ENCODE data around the gene CMKLR1.

The CMKLR1 gene

DNA sequence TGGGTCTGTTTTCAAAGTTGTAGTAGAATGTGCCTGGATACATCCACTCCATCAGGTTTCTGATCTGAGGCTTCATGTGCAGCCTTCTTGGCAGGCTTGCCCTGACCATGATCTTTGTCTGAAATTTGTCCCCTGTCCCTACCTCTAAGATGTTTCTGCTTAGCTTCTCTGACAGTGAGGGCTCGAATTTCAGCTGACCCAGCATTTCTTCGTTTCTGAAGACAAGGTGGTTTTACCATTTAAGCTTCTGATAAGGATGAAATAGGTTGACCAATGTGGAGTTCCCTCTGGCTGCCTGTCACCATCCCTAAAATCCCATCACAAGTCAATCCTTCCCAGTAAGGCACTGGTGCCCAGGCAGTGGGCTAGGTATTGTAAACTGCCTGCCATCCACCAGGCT, 57.0 kb downstream of the CMKLR1 start:
- H3K4me3 ChIP-seq (ENCODE audit: low read depth, low read length): no peak overlapping the region
- no peak for TF ChIP-seq CTCF (IDR thresholded peaks at IDR 0.05; ENCODE audit: insufficient read depth, low read length, missing control alignments)
- DNase-seq (ENCODE audit: low read depth, low spot score): no peak
- CTCF ChIA-PET: no interaction called here
- POLR2A ChIA-PET: no interaction called here

- DNase-seq (ENCODE audit: low read depth, low spot score): no peak
- ChIA-PET CTCF (no interaction called here), POLR2A (no interaction called here)
- no peak for TF ChIP-seq CTCF (IDR thresholded peaks at IDR 0.05; ENCODE audit: insufficient read depth, low read length, missing control alignments)
- no peak overlapping the region for H3K4me3 ChIP-seq (ENCODE audit: low read depth, low read length)
Observed at GRCh38 chr12:108277613-108278012, 61.5 kb downstream of the CMKLR1 start.

DNA sequence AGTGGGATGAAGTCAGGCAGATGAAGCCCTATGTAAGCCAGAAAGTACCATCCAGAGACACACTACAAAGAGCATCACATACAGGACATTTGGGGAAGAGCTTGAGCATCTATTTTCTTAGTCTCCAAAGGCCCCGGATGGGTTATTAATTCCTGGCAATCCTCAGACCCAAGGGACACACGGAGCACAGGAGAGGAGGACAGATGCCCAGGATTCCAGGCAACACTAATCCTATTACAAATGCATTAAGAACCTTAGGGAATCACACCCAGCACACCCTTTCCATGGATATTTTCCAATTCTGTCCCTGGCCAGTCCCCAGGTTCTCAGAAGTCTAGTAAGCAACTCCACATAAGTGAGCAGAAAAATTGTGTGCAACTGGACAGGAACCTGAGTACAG, 65.9 kb downstream of the CMKLR1 start:
- no peak for TF ChIP-seq CTCF (IDR thresholded peaks at IDR 0.05; ENCODE audit: insufficient read depth, low read length, missing control alignments)
- POLR2A ChIA-PET: no interaction called here
- DNase-seq (ENCODE audit: low read depth, low spot score): no peak
- no peak overlapping the region for H3K4me3 ChIP-seq (ENCODE audit: low read depth, low read length)
- CTCF ChIA-PET: no interaction called here

- ChIA-PET CTCF (no interaction called here), POLR2A (no interaction called here)
- TF ChIP-seq CTCF (IDR thresholded peaks at IDR 0.05; ENCODE audit: insufficient read depth, low read length, missing control alignments): no peak
- no peak for DNase-seq (ENCODE audit: low read depth, low spot score)
- no peak overlapping the region for H3K4me3 ChIP-seq (ENCODE audit: low read depth, low read length)
Observed at GRCh38 chr12:108271951-108272872, 66.9 kb downstream of the CMKLR1 start.

DNA sequence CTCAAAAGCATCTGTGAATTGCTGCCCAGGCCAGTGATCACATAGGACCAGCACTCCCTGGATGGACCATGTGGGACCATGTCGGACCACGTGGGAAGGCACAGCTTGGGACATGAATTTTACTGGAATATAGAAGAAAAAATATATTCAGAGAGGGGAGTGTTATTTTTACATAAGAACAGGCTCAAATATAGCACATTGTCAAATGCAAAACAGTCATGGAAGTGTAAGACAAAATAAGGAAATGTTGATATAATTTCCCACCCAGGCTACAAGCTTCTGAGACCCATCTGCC, 68.3 kb downstream of the CMKLR1 start:
- CTCF ChIA-PET: no interaction called here
- POLR2A ChIA-PET: no interaction called here
- H3K4me3 ChIP-seq (ENCODE audit: low read depth, low read length): no peak overlapping the region
- no peak for TF ChIP-seq CTCF (IDR thresholded peaks at IDR 0.05; ENCODE audit: insufficient read depth, low read length, missing control alignments)
- DNase-seq (ENCODE audit: low read depth, low spot score): no peak

DNA sequence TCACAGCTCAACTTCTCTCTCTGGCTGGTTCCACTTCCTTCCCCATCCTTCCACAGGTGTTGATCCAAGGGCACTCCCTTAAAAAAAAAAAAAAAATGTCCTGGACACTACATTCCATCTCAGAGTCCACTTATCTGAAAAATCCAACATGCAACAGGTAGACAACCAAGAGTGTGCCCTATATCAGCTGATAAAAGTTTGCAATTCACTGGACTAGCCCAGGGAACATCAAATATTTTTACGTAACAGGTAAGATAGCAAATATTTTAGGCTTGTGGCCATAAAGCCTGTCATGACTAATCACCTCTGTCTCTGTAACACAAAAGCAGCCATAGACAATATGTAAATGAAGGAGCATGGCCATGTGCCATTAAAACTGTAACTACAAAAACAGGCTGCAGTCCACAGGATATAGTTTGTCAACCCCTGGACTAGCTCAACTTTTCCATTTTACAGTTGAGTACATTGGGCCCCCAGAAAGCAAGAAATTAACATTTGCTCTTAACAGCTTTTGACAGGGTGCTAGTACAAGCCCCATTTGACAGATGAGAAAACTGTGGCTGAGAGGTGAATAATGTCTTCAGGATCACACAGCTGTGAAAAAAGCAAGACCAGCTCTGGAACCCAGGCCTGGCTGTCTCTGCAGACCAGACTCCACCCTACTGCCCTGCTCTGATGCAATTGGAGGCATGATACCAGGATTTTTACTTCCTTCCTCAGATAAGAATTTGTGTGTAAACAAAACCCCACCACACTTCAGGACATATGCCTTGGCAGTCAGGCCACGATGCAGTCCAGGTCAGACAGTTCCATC, 68.9 kb downstream of the CMKLR1 start:
- DNase-seq (ENCODE audit: low read depth, low spot score): no peak
- TF ChIP-seq CTCF (IDR thresholded peaks at IDR 0.05; ENCODE audit: insufficient read depth, low read length, missing control alignments): no peak
- H3K4me3 ChIP-seq (ENCODE audit: low read depth, low read length): no peak overlapping the region
- ChIA-PET CTCF (no interaction called here), POLR2A (no interaction called here)
